ENCODE data around the gene OMG. TPM values are rescaled to one million over a fixed set of nuclear protein-coding genes. Genes with fewer than 3 reads are reported as not detected.

Gene OMG
- total RNA-seq, 4 donors from 2014 or later, result not detected

DNA sequence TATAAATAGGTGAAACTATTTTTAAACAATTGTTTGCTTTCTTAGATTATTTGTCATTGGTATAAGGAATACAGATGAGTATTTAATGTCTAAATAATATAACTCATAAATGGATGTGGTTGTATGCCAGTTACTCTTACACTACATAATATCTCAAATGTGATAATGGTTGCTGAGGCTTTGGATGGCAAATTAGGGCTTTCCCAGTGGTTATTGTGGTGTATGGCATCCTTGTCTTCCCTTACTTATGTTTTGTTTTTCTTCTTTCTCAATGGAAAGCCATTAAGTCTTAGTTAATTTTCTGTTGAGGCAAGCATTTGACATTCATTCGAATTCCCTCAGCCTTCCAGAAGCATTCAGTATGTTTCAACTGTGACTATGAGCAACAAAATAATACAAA, 10.5 kb downstream of the OMG start:
- WGBS, 2 donors (ENCODE audit: low coverage in 1 of 2), result 93 to 100% methylated on average over 1 of the region's 1 CpG
- no peaks in the 10 kb centered on the region for H3K27me3 ChIP-seq
- no peak overlapping the region for H3K27ac ChIP-seq
- DNase-seq, result no peak
- H3K9me3 ChIP-seq, result no peaks in the 10 kb centered on the region
- H3K36me3 ChIP-seq, result no peaks in the 10 kb centered on the region
- no peak overlapping the region for H3K4me3 ChIP-seq
- intact Hi-C loops (cut with DNase I; ENCODE audit: low total_unique reads) (no loop called here), in situ Hi-C loops (cut with MboI; ENCODE audit: low pct_ligation_motif_present in 1 of 4, low pct_unique_long_range_greater_than_20kb in 1 of 4, low sequenced_read_pairs in 3 of 4) (no loop called here)
- peaks cover 0 to 8% (median 0%) of the 10 kb centered on the region in 4 donors for H3K4me1 ChIP-seq
- TF ChIP-seq POLR2AphosphoS5 (IDR thresholded peaks at IDR 0.05) (no peak), EP300 (IDR thresholded peaks at IDR 0.05; ENCODE audit: low read depth) (no peak), POLR2A (IDR thresholded peaks at IDR 0.05) (no peak)
- TF ChIP-seq, protein P1, sequence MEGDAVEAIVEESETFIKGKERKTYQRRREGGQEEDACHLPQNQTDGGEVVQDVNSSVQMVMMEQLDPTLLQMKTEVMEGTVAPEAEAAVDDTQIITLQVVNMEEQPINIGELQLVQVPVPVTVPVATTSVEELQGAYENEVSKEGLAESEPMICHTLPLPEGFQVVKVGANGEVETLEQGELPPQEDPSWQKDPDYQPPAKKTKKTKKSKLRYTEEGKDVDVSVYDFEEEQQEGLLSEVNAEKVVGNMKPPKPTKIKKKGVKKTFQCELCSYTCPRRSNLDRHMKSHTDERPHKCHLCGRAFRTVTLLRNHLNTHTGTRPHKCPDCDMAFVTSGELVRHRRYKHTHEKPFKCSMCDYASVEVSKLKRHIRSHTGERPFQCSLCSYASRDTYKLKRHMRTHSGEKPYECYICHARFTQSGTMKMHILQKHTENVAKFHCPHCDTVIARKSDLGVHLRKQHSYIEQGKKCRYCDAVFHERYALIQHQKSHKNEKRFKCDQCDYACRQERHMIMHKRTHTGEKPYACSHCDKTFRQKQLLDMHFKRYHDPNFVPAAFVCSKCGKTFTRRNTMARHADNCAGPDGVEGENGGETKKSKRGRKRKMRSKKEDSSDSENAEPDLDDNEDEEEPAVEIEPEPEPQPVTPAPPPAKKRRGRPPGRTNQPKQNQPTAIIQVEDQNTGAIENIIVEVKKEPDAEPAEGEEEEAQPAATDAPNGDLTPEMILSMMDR (IDR thresholded peaks at IDR 0.05), result no peak

DNA sequence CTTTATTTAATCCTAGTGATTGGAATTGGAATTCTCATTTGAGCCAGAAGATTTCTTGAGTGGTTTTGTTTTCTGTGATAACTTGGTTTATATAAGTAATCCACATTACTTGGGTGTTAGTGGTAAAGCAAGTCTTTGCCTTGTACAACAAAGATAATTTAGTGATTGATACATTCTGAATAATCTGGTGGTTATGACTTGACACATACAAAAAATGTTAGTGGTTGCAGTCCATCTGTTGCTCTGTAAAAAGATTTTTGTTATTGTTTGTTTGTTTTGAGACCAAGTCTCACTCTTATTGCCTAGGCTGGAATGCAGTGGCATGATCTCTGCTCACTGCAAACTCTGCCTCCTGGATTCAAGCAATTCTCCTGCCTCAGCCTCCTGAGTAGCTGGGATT, 13.2 kb downstream of the OMG start:
- no peak overlapping the region for H3K4me3 ChIP-seq
- H3K27ac ChIP-seq, result no peak overlapping the region
- intact Hi-C loops (cut with DNase I; ENCODE audit: low total_unique reads), result no loop called here
- no peaks in the 10 kb centered on the region for H3K27me3 ChIP-seq
- DNase-seq, result no peak
- TF ChIP-seq POLR2AphosphoS5 (IDR thresholded peaks at IDR 0.05) (no peak), EP300 (IDR thresholded peaks at IDR 0.05; ENCODE audit: low read depth) (no peak), POLR2A (IDR thresholded peaks at IDR 0.05) (no peak)
- TF ChIP-seq, protein P1 (IDR thresholded peaks at IDR 0.05), result no peak
- no peaks in the 10 kb centered on the region for H3K36me3 ChIP-seq
- H3K9me3 ChIP-seq, result no peaks in the 10 kb centered on the region
- in situ Hi-C loops (cut with MboI; ENCODE audit: low pct_ligation_motif_present in 1 of 4, low pct_unique_long_range_greater_than_20kb in 1 of 4, low sequenced_read_pairs in 3 of 4), result no loop called here
- no peaks in the 10 kb centered on the region for H3K4me1 ChIP-seq

DNA sequence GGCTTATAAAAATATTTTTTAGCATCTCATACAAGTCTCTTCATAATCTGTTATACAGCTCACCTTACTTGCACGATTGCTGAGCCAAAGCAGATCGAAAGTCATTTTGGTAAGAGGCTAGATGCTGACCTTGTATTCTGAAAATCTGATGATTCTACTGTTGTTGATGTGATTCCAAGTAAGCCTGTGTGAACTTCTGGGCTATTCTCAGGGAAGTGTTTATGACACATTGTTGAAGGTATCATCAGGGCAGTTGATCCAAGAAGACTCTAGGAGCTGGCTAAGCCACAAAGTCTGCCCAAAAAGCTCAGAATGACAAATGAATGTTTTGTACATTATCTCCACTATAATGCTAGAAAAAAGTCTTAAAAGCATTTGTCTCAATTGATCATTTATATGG, 16.0 kb downstream of the OMG start:
- H3K9me3 ChIP-seq, result no peaks in the 10 kb centered on the region
- H3K27ac ChIP-seq, result no peak overlapping the region
- intact Hi-C loops (cut with DNase I; ENCODE audit: low total_unique reads) (no loop called here), in situ Hi-C loops (cut with MboI; ENCODE audit: low pct_ligation_motif_present in 1 of 4, low pct_unique_long_range_greater_than_20kb in 1 of 4, low sequenced_read_pairs in 3 of 4) (no loop called here)
- no peak overlapping the region for H3K4me3 ChIP-seq
- no peaks in the 10 kb centered on the region for H3K27me3 ChIP-seq
- peaks cover 0 to 7% (median 2%) of the 10 kb centered on the region in 4 donors for H3K36me3 ChIP-seq
- H3K4me1 ChIP-seq, result no peaks in the 10 kb centered on the region
- DNase-seq, result no peak
- TF ChIP-seq POLR2AphosphoS5 (IDR thresholded peaks at IDR 0.05) (no peak), EP300 (IDR thresholded peaks at IDR 0.05; ENCODE audit: low read depth) (no peak), POLR2A (IDR thresholded peaks at IDR 0.05) (no peak)
- TF ChIP-seq, protein P1 (IDR thresholded peaks at IDR 0.05), result no peak
- 94 to 96% methylated on average over 2 of the region's 2 CpGs for WGBS, 2 donors (ENCODE audit: low coverage in 1 of 2)

DNA sequence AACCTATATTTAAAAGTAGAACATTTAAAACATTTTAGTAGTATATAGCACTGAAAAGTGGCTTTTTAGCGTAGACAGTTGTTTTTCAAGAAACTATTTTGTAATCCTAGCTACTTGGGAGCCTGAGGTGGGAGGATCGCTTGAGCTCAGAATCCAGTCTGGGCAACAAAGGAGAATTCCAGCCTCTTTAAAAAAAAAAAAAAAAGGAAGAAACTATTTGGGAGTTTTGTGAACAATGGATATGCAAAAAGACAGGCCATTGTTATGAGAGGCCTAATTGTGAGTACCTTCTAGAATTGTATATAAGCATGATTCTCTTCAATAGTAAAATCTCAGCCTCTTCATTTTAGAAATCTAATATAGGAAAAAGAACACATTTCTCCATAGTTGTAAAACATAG, 17.6 kb downstream of the OMG start:
- in situ Hi-C loops (cut with MboI; ENCODE audit: low pct_ligation_motif_present in 1 of 4, low pct_unique_long_range_greater_than_20kb in 1 of 4, low sequenced_read_pairs in 3 of 4), result no loop called here
- 96 to 100% methylated on average over 2 of the region's 2 CpGs for WGBS, 2 donors (ENCODE audit: low coverage in 1 of 2)
- intact Hi-C loops (cut with DNase I; ENCODE audit: low total_unique reads), result no loop called here

More for the DNA sequence above, 17.6 kb downstream of the OMG start:
- TF ChIP-seq, protein P1 (IDR thresholded peaks at IDR 0.05), result no peak
- no peak for TF ChIP-seq EP300 (IDR thresholded peaks at IDR 0.05; ENCODE audit: low read depth)
- TF ChIP-seq POLR2AphosphoS5 (IDR thresholded peaks at IDR 0.05), result no peak
- no peak for TF ChIP-seq POLR2A (IDR thresholded peaks at IDR 0.05)
- H3K4me1 ChIP-seq, result no peaks in the 10 kb centered on the region
- peaks cover 0 to 15% (median 2%) of the 10 kb centered on the region in 4 donors for H3K36me3 ChIP-seq
- H3K27me3 ChIP-seq, result no peaks in the 10 kb centered on the region
- DNase-seq, result no peak
- H3K4me3 ChIP-seq, result no peak overlapping the region
- no peak overlapping the region for H3K27ac ChIP-seq
- H3K9me3 ChIP-seq, result no peaks in the 10 kb centered on the region

Data from transverse colon (tissue), 4 donors.